Anterior cingulate cortex (tissue), 58 donors: Measurements from ENCODE around the gene INTS11.
A peak's percentile ranks its signal among the peaks of the same experiment; 100 is the strongest.

Source experiments
- DNase-seq, 58 donors: peaks; one replicate each; lab custom pipeline; 2025; lab: John Stamatoyannopoulos, UW

The INTS11 gene

DNA sequence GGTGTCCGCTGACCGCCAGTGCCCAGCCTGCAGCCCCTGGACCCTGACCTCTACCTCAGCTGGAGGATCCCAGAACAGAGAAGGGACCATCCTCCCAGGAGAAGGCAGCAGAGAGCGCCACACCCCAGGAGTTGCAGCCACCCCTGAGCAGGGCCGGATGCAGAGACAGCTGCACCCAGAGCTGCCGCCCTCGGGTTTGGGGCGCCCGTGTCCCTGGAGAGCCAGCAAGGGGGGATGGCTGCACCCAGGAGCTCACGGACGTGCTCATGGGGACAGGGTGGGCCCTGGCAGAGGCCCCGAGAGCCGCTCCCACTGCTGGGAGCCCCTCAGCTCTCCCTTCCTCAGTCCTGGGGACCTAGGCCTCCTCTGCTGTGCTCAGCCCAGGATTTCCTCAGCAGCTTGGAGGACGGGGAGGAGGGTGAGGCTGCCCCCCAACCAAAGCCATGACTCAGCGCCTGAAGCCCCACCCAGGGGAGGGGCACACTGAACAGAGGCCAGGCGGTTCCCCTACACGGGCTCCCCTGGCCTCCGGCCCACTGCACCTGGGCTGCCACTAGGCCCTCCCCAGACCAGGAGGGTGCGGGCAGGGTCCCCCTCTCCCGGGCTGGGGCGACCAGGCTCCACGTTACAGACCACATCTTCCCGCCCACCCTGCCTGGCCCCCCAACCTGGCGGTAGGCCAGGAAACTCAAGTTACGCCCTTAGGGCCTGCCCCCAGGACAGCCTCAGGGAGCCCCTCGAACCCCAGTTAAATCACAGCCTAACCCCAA lies 19.0 kb downstream of the INTS11 start:
- DNase-seq: peak in 26 of 58 donors; percentile 14 to 71 (median 52)

DNA sequence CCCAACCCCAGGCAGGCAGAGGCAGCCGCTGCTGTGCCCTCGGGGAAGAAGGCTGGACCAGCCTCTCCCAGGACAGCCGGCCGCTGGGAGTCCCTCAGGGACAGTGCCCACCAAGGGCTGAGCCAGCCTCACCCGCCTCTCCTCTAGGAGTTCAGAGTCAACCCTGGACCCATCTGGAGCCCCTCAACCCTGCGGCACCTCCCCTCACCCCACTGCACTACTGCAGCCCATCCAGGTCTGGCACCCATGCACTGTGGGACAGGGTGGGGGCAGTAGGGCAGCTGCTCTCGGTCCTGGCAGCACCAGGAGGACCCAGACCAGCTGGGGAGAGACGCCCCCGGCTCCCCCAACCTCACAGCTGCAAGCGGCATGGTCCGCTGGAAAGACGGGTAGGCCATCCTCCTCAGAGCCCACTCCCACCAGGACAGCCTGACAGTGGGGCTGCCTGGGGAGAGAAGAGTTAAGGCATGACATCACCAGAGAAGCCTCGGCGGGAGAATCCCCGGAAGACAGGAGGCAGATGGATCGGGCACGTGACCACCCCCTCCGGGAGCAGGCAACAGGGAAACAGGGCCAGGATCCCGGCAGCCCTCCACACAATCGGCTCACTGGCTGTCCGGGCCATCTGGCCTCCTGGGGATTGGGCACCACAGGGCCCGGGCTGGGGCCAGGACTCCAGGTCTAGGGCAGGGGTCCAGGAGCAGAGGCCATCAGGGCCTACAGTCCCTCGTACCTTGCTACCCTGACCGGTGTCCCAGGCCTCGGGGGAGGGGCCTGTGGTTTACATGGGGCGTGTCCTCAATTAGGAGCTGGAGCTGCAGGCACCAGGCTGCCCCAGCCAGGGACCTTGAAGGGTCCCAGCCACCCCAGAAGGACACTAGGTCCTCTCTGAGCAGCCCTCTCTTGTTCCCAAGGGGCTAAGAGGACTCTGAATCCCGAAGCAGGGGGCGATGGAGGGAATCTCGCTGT lies 19.8 kb downstream of the INTS11 start:
- DNase-seq: peak; percentile 40 to 96 (median 90)

DNA sequence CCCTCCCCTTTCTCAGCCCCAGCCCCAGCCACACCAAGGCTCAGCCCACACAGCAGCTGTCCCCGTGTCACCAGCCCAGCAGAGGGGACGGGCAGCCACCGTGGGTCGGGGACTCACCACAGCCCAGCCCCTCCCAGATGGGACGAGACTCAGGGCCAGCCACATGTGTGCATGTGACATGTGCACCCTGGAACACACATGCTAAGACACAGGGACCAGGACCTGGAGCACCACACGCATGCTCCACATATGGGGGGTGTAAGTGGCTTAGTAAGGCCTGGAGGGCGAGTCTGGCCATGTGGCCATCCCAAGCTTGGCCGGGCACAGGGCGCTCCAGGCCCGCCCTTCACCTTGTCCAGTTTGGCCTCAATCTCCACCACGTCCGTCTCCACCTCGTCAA lies 20.7 kb downstream of the INTS11 start:
- peak in 4 of 58 donors; percentile 33 to 59 (median 44) for DNase-seq

DNA sequence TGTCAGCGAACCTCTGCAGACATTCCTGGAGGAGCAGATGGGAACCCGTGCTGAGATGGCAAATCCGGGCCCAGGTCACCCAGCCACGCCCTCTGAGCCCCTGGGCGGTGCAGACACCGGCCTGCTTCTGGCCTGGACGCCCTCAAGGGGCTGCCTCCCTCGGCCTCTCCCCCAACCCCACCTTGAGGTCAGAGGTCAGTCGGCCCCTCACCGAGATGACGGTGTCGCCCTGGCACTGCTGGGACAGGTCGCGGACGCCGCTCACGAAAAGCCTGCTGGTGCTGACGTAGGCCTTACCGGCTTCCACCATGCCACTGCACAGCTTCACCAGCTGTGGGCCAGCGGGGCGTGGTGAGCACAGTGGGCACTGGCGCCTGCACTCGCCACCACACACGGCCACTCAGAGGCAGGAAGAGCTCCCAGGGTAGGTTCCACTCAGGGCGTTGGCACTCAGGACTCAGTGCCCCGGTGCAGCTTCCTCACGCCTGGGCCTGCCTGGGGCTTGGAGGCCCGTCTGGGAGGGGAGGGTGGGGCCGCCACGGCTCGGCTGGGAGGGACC lies 21.4 kb downstream of the INTS11 start:
- peak in 4 of 58 donors; percentile 7 to 33 (median 22) for DNase-seq

DNA sequence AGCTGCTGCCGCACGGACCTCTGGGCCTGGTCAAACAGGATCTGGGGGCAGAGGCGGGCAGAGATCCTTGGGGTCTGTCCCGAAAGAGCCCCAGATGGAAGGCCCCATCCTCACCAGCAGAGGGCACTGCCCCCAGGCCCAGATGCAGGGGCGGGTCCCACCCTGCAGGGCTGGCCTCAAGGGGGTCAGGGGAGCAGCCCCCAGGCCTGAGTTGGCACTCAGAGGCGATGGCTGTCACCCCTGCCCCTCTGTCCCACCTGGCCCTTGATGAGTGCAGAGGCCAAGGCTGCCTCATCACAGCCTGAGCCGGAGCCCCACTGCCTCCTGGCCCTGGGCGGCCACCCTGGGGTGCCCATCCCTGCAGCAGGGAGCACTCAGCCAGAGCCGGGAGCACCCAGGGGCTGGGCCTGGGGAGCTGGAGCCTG lies 22.4 kb downstream of the INTS11 start:
- no peak for DNase-seq

DNA sequence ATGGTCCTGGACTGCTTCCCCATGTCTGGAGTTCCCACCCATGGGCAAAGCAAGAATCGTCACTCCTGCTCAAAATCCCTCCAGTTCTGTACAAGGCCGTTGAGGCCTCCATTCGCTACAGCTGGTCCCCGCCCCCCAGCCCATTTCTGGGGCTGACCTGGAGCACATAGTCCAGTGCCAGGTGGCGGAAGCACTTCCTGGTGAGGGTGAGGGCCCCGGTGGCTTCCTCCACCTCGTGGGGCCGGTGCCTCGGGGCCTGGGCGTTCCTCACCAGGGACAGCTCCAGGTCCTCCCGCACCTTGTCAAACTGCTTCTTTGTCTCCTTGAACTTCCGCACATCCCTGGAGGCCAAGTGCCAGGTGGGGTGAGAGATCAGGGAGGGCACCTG lies 24.1 kb downstream of the INTS11 start:
- no peak for DNase-seq

DNA sequence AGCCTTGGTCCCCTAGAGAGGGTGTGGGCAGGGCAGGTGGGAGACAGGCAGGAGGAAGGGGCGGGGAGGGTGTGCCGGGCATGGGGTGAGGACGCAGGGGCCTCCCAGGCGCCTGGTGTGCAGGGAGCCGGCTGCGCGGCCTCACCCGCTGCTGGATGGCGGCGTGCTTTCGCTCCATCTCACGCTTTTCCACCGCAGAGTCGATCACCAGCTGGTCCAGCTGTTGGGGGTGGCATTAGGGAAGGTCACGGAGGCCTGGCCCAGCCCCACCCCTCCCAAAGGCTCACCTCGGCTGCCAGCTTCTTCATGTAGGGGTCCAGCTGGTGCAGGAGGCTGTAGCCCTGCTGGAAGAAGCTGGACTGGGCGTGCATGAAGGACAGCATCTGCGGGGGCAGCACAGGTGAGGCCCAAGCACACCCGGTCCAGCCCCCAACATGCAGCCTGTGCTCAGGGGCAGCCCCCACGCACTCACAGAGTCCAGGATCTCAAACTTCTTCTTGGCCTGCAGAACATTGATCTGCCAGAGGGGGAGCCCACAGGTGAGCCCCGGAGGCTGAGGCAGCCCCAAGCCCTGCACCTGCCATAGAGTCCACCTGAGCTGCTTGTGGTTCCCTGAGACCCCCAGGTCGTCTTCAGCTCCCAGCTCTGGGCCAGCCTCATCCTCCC lies 24.6 kb downstream of the INTS11 start:
- no peak for DNase-seq

DNA sequence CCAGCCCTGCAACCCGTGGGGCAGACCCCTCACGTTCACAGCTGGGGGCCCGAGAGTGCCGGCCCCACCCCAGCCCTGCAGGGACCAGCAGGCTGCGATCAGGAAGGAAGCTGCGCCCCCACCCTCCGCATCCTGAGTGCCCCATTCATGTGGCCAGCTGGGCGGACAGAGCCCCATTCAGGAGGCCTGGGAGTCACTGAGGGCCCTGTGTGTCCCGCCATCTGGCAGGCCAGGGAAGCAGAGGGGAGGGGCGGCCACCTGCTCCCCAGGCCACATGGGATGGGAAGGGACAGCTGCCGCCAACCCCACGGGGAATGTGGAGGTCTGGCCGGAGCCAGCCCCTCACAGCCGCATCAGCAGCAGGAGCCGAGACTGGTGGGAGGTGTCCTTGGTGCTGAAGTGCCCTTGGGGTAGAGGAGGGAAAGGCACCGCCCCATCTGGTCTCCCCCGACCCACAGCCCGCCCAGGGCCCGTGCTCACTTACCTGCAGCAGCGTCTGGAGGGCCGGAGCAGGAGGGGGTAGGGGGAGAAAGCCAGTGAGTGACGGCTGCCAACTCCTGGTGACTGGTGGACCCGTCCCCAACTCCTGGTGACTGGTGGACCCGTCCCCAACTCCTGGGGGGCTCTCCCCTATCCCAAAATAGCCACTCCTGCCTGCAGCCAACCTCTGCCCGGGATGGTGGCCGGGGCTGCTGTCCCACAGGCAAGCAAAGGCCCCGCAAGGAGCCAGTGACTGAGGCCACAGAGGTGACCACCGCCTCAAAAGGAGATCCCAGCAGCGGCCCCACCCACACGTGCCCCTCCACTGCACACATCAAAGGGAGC lies 25.4 kb downstream of the INTS11 start:
- DNase-seq: peak in 56 of 58 donors; percentile 19 to 97 (median 86)

DNA sequence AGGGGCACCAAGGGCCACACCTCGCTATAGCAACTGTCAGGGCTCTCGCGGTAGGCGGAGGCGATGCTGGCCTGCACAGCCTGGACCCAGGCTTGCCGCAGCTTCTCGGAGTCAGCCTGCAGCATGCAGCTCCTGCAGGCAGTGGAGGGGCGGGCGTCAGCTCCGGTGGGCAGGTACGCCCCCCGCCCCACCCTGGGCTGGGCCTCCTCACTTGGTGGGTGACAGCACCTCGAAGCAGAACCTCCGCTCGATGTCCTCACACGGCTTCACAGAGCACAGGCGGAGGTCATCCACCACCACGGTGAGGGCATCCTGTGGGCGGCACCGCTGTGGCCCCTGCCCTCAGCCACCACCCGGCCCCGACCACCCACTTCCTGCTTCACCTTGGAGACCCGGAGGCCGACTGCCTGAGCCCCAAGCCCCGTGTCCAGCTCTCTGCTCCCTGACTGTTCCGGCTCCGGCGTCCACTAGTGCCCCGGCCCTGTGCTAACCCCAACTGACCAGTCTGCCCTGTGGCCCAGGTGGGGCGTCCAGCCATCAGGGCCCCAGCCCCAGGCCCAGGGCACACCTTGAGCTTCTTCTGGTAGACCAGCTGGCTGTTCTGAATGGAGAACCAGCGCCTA lies 26.5 kb downstream of the INTS11 start:
- DNase-seq: no peak

DNA sequence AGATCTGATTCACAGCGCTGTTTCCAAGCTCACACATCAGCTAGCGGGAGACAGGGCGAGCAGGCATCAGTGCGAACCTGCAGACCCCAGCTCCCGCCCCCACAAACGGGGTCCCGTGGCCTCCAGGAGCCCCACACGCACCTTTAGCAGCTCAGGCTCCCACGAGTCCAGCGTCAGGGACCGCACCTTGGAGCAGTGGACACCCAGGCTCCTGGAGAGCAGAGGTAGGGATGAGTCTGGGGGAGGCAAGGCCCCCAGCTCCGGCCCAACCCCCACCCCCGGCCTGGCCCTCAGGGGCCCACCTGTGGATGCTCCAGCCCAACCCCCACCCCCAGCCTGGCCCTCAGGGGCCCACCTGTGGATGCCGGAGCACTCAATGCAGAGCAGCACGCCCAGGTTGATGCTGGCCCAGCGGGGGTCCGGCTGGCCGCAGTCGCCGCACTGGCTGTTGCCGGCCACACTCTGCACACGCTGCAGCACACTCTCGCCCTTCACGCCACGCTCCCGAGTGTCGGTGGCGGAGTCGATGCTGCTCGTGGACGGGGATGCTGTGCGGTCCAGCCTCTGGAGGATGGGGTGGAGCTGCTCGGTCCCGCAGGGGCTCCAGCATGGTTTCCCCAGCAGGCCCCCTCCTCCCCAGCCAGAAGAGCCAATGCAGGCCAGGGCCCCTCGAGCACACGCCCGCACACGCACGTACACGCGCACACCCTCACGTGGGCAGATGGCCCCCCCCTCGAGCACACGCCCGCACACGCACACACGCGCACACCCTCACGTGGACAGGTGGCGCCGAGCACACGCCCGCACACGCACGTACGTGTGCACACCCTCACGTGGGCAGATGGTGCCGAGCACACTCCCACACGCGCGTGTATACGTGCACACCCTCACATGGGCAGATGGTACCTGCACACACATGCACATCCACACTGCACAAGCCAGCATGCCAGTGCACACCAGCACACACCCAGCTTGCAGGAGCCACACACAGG lies 28.1 kb downstream of the INTS11 start:
- DNase-seq: no peak

DNA sequence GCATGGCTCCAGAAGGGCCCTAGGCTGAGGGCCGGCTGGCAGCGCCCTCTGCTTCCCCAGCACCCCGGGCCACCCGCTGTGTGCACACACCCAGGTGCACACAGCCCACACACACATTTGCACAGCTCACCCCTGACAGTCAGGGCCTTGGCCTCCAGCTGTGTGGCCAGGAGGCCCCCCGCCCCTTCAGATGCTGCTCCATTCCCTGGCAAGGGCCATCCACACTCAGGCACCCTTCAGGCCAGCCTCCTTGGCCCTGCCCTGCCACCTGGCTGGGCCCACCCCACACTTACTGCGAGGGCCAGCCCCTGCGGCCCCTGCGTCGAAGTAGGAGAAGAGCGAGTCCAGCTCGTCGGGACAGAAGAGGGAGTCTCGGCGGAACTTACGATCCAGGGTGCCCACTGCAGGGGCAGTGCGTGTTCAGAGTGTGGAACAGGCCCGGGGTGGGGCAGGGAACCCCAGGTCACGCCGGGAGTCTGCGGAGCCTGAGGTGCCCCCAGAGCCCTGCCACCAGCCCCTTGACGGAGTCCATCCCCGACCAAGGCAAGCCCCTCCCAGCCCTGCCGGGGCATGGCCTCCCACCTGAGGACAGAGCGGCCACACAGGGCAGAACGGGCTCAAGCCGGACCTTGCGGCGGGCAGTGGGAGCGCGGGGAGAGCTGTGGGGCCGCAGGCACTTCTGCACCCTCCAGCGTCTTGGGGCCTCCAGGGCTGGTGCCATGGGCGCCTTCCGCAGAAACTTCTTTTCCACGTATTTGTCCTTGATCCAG lies 29.1 kb downstream of the INTS11 start:
- no peak for DNase-seq

DNA sequence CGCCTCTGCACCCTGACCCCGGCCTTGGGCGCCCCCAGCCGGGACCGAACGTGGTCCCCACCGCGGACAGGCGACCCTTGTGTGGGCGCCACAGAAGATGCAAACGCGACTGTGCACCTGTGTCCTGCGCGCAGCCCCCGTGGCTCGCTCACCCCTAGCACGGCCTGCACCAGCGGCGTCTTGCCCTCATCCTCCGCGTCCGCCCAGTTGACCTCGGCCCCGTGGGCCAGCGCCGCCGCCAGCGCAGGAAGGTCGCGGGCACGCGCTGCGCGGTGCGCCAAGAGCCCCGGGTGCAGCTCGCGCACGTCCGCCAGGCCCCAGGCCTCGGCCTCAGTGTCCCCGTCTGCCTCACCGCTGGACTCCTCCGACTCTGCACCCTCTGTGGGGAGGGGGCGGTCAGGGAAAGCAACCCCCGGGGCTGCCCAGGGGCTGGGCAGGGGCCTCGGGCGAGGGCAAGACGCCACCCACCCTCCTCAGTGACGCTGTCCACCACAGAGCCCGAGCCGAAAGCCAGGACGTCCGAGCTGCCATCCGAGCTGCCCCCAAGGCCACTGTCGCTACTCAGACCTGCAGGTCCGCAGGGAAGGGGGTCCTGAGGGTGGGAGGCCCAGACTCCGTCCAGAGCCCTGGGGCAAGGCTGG lies 30.1 kb downstream of the INTS11 start:
- no peak for DNase-seq

DNA sequence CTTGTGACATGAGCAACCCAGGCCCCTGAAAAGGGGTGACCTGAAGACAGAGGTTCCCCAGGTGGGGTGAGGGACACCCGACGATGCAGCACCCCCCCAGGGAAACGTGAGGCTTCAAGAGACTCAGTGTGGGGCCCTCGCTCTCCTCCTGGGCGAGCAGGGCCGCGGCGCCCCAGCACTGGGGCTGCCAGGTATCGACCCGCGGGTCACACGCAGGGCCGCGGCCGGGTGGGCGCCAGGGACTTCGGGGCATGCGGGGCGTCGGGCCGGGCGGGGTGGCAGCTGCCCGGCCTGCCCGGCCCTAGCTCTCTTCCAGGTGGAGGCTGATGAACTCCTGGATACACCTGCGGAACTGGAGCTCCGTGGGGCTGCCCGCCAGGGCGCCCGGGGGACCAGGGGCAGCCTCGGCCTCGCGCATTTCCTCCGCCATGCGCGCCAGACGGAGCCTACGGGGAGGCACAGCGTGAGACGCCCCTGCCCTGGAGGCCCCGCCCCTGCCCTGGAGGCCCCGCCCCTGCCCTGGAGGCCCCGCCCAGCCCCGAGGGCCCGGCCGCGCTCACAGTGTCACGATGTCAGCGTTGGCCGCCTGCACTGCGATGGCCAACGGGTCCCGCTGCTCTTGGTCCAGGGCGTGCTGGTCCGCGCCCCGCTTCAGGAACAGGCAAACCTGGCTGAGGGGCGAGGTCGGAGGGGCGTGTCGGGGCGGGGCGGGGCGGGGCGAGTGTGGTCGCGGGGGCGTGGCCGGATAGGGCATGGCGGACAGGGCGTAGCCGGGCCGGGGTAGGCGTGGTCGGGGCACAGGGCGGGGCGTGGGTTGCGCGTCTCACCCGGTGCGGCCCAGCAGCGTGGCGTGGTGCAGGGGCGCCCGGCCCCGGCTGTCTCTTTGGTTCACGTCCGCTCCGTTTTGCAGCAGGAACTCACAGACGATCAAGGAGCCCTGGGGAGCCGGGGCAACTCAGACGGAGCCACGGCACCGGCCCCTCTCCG lies 30.9 kb downstream of the INTS11 start:
- peak in 1 of 58 donors; percentile 51 for DNase-seq

DNA sequence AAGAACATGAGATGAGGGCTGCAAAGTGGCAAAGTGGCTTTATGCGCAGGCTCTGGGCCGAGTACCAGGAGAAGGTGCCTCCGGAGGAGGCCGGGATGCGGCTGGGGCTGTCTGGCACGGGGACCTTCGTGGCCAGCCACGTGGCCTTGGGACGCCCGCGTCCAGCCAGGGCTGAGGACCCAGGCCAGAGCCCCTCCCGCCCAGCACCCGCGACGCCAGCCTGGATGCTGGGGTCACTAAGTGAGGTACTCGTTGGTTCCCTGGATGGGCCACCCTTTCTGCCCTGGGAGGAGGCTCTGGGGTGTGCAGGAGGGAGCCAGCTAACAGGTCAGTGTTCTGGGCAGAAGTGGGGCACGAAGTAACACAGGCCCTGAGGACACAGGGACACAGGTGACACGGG lies 31.6 kb downstream of the INTS11 start:
- no peak for DNase-seq

DNA sequence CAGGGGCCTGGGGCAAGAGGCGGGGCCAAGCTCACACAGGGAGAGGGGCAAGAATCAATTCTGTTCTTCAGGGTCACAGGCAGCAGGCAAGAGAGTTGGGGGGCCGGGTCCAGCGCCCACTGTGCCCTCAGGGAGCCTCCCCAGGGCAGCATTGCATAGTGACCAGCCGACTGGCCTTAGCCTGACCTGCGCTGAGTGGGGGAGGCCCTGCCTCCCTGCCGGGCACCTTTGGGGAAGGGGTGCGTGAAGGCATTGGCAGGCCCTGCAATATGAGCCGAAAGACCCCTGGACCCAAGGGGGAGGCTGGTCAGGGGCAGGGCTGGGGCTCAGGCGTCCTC lies 32.0 kb downstream of the INTS11 start:
- DNase-seq: no peak
